Activated CD4-positive, alpha-beta T cell treated with anti-CD3 and anti-CD28 coated beads for 4 hours (primary cell): Measurements from ENCODE around the gene RBM47.
"Not testable (repeated sequence)": the region's sequence is repeated elsewhere in the genome, so short reads cannot be mapped to it uniquely, and the experiment has no call there.

Source experiments
- DNase-seq, 2 donors: peaks; one replicate each; pipeline ENCODE4 v3.0.0-alpha.2; 2020

The RBM47 gene

GRCh38 chr4:40559585-40560465, 69.8 kb downstream of the RBM47 start:
- no peak for DNase-seq

DNA sequence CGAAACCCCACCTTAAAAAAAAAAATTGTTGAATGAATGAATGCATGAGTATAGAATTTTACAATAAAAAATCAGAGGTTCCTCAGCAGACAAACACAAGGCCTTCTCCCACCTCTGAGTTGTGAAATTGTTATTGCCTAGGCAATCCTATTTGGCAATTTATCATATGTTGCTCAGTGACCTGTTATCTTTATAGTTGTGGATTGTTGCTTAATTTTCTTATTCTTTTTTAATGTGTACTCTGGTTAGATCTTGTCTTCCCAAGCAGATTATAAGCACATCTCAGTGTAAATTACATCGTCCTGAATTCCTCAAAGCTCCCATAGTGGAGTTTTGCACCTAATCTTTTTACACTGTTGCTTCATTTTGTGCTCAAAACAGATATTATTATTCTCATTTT, 71.9 kb downstream of the RBM47 start:
- DNase-seq: no peak

DNA sequence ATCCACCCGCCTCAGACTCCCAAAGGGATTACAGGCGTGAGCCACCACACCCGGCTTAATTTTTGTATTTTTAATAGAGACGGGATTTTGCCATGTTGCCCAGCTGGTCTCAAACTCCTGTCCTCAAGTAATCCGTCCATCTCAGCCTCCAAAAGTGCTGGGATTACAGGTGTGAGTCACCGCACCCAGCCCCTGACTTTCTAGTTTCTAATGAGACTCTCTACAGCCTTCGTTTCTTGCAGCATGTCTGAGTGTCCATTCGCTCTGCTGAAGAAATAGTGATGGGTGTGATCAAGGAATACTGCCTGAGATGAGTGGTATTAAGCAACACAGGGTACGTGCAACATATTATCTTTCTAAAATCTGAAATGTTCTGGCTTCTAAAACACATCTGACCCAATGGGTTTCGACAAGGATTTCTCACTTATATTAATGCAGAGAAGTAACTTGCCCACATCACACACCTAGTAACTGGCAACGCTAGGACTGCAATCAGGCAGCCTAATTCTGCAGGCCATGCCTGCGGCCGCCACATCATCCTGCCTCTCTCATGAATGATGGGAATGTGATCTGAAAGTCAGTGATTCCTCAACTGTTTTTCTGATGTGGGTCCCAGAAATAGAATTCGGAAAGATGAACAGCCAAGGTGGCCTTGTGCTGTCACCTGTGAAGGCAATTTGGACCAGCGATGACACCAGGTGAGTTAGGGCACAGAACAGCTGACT, 74.3 kb downstream of the RBM47 start:
- DNase-seq: no peak

GRCh38 chr4:40554641-40555040, 75.0 kb downstream of the RBM47 start:
- not testable (repeated sequence) for DNase-seq

DNA sequence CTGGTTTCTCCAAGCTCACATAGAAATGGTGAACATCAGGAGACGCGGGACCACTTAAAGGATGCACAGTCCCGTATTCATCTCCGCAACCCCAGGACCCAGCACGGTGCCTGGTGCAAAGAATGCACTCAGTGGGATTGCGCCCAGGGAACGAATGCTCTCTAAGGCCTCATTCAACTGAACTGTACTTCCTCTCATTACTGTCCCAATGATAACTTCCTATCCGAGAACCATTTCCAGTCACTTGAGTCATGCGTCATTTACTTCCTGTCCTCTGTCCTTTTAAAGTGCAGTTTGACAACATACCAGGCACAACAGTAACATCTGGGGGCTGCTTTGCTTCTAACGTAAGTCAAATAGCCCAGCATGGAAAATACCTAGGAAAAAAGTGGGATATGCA, 75.7 kb downstream of the RBM47 start:
- DNase-seq: no peak

DNA sequence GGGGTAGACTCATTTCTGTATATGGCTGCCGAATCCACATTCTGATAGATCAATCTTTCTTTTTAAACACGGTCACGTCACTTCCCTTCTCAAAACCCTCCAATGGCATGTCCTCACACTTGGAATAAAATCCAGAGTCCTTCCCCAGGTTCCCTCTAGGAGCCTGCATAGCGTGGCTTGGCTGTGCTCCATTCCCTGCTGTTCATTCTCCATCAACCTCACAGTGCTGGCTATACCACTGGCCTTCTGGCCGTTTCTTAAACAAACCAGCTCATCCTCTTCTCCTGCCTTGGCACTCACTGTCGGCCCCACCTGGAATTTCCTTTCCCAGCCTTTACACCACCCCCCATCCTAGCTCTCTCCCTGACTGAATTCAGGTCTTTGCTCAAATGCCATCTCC, 77.1 kb downstream of the RBM47 start:
- no peak for DNase-seq

GRCh38 chr4:40551568-40552136, 78.0 kb downstream of the RBM47 start:
- peak; percentile 14 to 15 for DNase-seq

DNA sequence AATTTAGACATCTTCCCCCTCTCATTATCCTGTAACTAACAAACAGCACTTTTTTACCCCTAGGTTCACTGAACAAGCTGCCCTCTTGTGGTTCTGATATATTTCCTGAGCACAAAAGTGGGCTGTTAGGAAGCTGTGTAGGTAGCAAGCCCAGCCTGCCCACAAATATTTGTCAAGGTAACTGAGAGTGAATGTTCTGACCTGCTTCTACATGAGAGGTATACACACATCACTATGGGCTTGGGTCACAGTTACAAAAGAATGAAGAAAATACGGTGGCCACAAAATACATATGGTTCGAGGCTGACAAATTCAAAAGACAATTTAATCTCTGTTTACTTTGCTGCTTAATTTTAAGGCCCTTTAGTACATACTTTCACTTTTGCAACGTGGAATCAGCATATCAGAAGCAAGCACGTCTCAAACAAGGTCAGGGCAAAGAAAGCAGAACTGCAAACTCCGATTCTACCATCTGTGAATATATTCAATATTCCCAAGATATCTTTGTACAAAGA, 78.7 kb downstream of the RBM47 start:
- DNase-seq: peak; percentile 13 to 18

DNA sequence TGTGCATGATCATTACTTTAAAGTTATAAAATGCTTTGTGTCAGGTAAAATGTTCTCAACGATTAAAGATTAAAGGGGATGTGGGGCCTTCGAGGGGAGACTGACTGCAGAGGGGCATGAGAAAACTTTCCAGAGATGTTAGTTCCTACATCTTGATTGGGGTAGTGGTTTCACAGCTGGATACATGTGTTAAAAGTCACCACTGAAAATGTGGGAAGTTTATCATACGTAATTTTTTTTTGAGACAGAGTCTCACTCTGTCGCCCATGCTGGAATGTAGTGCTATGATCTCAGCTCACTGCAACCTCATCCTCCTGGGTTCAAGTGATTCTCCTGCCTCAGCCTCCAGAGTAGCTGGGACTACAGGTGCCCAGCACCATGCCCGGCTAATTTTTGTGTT, 79.5 kb downstream of the RBM47 start:
- DNase-seq: no peak

DNA sequence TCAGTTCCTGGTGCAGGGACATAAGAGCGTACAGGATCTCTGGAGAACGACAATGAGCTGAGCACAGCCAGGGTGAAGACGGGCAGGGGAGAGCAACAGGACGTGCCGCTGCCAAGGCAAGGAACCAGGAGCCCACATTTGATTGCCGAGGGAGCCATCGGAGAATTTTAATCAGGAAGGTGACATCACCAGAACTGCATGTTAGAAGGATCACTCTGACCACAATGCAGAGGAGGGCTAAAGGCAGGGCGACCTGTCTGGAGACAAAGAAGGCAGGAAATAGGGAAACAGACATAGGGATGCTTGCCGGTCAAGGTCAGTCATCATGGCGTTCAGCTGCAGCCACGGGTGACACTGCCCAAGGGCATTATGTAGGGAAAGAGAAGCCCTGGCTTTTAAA, 81.4 kb downstream of the RBM47 start:
- no peak for DNase-seq

DNA sequence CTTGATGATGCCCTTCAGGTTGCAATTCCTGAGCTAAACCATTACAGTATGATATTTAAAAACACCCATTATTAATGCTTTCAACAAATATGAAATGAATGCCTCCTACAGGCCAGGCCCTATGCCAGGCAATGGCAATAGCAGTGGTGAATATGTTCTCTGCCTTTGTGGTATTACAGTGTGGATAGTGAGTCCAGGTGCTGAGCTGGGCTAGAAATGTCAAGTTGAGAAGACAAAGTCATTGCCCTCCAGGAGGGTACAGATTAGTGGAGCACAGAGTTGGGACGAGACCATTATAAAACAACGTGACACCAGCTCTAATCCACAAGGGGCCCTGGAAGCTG, 81.9 kb downstream of the RBM47 start:
- no peak for DNase-seq

- DNase-seq: no peak
These were observed 82.5 kb downstream of the RBM47 start for GRCh38 chr4:40546969-40547788.

DNA sequence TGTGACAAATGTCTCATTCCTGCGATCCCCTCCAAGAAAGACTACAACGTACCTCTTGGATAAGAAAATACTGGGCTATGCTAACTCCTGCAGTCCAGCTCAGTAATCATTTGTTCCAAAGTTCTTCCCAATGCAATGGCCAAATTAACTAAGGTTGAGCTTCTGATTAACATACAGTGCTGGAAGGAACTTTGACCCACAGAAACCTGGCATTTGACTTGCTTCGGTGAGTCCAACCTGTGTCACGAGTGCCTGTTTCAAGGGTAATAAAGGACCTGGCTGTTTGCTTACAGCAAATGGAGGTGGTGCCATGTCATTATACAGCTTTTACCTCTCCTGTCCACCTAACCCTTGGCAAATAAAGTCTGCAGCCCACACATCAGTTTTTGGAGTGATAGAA, 83.2 kb downstream of the RBM47 start:
- DNase-seq: no peak

- DNase-seq: not testable (repeated sequence)
These were observed 84.2 kb downstream of the RBM47 start for GRCh38 chr4:40545487-40545886.

DNA sequence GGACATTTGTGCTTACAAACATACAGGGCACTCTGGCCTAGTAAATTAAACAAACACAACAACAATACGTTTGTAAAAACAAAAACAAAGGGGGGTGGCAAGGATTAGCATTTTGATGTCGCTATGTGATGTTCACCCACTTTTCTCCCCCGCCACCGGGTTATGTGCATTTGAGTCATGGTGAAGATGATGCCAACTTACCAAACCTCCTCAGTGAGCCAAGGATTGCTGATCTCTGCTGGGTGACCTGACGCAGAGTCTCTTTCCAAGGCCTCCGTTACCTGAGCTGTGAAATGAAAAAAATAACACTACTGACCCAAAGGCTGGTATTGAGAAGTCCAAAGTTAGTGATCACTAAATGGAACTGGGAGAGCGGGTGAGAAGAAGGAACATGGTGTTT, 85.4 kb downstream of the RBM47 start:
- DNase-seq: no peak

DNA sequence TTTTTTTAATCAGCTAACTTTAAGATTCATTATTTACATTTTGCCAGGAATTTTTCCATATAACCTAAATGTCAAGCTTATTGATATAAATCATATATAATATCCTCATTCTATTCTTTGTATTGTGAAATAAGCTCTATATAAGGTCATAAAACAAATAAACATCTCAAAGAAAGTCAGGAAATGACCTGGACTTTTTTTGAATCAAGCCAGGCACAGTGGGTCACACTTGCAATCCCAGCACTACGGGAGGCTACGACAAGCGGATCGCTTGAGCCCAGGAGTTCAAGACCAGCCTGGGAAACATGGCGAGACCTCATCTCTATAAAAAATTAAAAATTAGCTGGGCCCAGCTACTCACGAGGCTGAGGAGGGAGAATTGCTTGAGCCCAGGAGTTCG, 88.9 kb downstream of the RBM47 start:
- no peak for DNase-seq

DNA sequence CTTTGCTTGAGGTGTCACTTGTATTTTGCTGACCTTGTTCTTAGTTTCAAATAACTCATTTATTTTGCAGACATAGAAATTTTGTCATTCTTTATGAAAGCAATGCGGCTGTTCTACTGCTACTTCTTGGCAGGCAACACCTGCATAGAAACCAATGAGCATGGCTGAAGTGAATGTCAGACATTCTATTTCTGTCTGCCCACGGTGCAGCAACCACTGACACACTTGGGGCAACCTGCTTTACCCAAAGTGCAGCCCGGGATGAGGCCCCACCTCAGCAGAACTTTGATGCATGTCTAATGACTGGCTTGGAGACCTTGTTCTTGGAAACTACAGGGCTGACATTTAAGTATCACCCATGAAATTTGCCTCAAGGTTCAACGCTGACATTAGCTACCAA, 93.6 kb downstream of the RBM47 start:
- DNase-seq: no peak

GRCh38 chr4:40531636-40532023, 98.0 kb downstream of the RBM47 start:
- no peak for DNase-seq

GRCh38 chr4:40530961-40531635, 98.6 kb downstream of the RBM47 start:
- DNase-seq: no peak

GRCh38 chr4:40526741-40527140, 102.9 kb downstream of the RBM47 start:
- DNase-seq: no peak

DNA sequence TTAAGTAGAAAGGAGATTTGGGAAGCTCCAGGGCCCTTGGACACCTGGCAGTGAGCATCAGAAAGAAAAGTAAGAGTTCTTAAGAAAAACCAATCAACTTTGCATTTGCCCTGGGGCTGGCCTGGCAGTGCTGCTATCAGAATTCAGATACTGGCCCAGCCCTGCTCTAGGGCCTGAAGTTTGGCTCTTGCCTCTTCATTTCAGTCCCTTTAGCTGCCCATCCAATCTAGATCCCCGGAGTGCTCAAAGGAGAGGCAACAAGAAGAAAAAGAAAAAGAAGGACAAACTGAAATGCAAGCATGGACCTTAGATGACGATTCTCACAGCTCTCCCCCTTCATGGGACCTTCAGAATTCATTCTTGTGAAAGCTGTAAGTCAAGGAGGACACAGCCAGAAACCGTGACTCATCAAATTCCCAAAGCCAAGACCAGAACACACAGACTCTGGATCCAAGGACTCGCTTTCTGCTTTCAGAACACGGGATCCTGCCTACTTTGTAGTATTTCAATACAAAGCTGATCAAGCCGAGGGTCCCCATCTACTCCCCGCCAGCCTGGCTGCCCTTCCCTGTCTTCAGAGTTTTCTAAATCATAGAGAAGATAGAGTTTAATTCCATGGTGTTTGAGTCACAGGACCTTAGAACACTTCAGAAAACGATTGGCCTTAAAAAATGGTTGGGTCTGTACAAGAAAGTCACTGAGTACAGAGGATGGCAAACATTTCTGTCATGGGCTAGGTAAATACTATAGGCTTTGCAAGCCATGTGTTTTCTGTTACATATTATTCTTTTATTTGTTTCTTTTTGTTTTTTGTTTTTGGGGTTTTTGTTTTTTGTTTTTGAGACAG, 103.7 kb downstream of the RBM47 start:
- no peak for DNase-seq
